Measurements from ENCODE around the gene CALML6. TPM values are rescaled to one million over a fixed set of nuclear protein-coding genes. Genes with fewer than 3 reads are reported as not detected.

CALML6 gene
- polyA plus RNA-seq, 3 donors, result 0.24 TPM; not detected in 2

DNA sequence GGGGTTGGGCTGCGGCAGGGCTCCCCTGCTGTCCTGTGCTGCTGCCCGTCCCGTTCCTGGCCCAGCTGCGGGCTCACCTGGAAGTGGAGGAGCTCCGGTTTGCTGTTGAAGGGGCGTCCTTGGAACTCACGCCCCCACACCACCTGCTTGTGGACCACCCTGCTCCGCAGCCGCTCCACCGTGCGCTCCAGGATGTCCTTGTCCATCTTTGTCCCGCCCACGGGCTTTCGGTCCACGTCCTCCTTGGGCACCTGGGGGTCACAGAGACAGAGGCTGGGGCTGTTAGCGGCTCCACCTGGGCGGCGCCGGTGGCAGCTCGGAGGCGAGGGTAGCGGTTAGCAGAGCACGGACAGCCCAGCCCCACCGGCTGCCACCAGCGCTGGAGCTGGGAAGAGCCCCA lies 49.8 kb downstream of the CALML6 start:
- 78% methylated on average over 23 of the region's 25 CpGs for WGBS (ENCODE audit: insufficient coverage)
- Mint-ChIP-seq H3K36me3 (no peaks in the 10 kb centered on the region), H3K27me3 (ENCODE audit: low read depth in 3 of 3) (peaks cover 14 to 36% (median 23%) of the 10 kb centered on the region in 3 donors), H3K4me1 (no peaks in the 10 kb centered on the region), H3K4me3 (no peak overlapping the region), H3K9me3 (peaks cover 0 to 7% (median 0%) of the 10 kb centered on the region in 7 donors), H3K27ac (no peak overlapping the region)
- Histone ChIP-seq H3K27ac (ENCODE audit: low read depth in 1 of 2, low read length in 2 of 2) (no peak overlapping the region), H3K4me3 (replicated peaks in 1 of 3; ENCODE audit: low read depth in 2 of 3, low read length in 3 of 3) (no peak overlapping the region), H2AFZ (ENCODE audit: insufficient read depth, low read depth, low read length, poor library complexity, severe bottlenecking) (no peak overlapping the region), H4K20me1 (ENCODE audit: insufficient read depth, low read length) (no peaks in the 10 kb centered on the region), H3K79me2 (ENCODE audit: insufficient read depth, low read length) (no peaks in the 10 kb centered on the region), H3K27me3 (ENCODE audit: control insufficient read depth in 2 of 2, insufficient read depth in 2 of 2, low read length in 2 of 2) (peaks cover 0 to 5% of the 10 kb centered on the region in 2 donors), H3K4me2 (replicated peaks; ENCODE audit: extremely low read depth, low read length, poor library complexity, severe bottlenecking) (no peak overlapping the region), H3K9me3 (replicated peaks in 1 of 2; ENCODE audit: control insufficient read depth in 1 of 2, insufficient read depth in 1 of 2, low read length in 2 of 2) (no peaks in the 10 kb centered on the region), H3K4me1 (ENCODE audit: control insufficient read depth in 1 of 2, insufficient read depth in 2 of 2, low read length in 2 of 2) (peaks cover 3 to 5% of the 10 kb centered on the region in 2 donors), H3K9ac (ENCODE audit: insufficient read depth, low read length, poor library complexity, severe bottlenecking) (no peak overlapping the region), H3K36me3 (replicated peaks in 1 of 2; ENCODE audit: control insufficient read depth in 1 of 2, insufficient read depth in 2 of 2, low read length in 2 of 2) (no peaks in the 10 kb centered on the region)
- TF ChIP-seq, protein P1, sequence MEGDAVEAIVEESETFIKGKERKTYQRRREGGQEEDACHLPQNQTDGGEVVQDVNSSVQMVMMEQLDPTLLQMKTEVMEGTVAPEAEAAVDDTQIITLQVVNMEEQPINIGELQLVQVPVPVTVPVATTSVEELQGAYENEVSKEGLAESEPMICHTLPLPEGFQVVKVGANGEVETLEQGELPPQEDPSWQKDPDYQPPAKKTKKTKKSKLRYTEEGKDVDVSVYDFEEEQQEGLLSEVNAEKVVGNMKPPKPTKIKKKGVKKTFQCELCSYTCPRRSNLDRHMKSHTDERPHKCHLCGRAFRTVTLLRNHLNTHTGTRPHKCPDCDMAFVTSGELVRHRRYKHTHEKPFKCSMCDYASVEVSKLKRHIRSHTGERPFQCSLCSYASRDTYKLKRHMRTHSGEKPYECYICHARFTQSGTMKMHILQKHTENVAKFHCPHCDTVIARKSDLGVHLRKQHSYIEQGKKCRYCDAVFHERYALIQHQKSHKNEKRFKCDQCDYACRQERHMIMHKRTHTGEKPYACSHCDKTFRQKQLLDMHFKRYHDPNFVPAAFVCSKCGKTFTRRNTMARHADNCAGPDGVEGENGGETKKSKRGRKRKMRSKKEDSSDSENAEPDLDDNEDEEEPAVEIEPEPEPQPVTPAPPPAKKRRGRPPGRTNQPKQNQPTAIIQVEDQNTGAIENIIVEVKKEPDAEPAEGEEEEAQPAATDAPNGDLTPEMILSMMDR (IDR thresholded peaks at IDR 0.05), result no peak
- intact Hi-C loops (cut with micrococcal nuclease), result loop anchor here (5.0 kb wide), 2 partner anchors 77 to 82 kb away; no protein-coding TSS in a partner anchor
- no peak for DNase-seq

DNA sequence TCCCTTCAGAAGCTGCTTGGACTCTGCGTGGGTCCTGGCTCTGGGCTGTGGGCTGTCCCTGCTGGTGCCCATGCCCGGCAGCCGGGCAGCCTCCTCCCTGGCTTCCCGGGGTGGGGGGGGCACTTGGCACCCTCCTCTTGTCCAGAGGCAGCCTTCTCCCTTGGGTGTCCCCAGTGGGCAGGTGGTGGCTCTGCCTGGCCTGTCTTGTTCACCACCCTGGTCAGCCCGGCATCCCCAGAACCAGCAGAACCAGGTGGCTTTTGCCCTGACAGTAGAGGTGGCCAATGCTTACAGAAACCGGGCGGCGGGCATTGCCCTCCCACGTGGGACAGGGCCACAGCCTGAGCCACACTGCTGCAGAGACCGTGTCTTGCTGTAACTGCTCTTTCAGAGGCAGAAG lies 50.5 kb downstream of the CALML6 start:
- DNase-seq, result no peak
- Mint-ChIP-seq H3K27me3 (ENCODE audit: low read depth in 3 of 3) (peaks cover 14 to 29% (median 22%) of the 10 kb centered on the region in 3 donors), H3K4me1 (no peaks in the 10 kb centered on the region), H3K27ac (no peak overlapping the region), H3K36me3 (no peaks in the 10 kb centered on the region), H3K9me3 (peaks cover 0 to 7% (median 0%) of the 10 kb centered on the region in 7 donors), H3K4me3 (no peak overlapping the region)
- peaks cover 0 to 2% of the 10 kb centered on the region in 2 donors for H3K4me1 ChIP-seq (ENCODE audit: control insufficient read depth in 1 of 2, insufficient read depth in 2 of 2, low read length in 2 of 2)
- no peaks in the 10 kb centered on the region for H4K20me1 ChIP-seq (ENCODE audit: insufficient read depth, low read length)
- H3K36me3 ChIP-seq (replicated peaks in 1 of 2; ENCODE audit: control insufficient read depth in 1 of 2, insufficient read depth in 2 of 2, low read length in 2 of 2), result no peaks in the 10 kb centered on the region
- H3K9ac ChIP-seq (ENCODE audit: insufficient read depth, low read length, poor library complexity, severe bottlenecking), result no peak overlapping the region
- no peak overlapping the region for H3K4me3 ChIP-seq (replicated peaks in 1 of 3; ENCODE audit: low read depth in 2 of 3, low read length in 3 of 3)
- peaks cover 0 to 2% of the 10 kb centered on the region in 2 donors for H3K9me3 ChIP-seq (replicated peaks in 1 of 2; ENCODE audit: control insufficient read depth in 1 of 2, insufficient read depth in 1 of 2, low read length in 2 of 2)
- H3K27ac ChIP-seq (ENCODE audit: low read depth in 1 of 2, low read length in 2 of 2), result no peak overlapping the region
- no peaks in the 10 kb centered on the region for H3K79me2 ChIP-seq (ENCODE audit: insufficient read depth, low read length)
- H2AFZ ChIP-seq (ENCODE audit: insufficient read depth, low read depth, low read length, poor library complexity, severe bottlenecking), result no peak overlapping the region
- no peak overlapping the region for H3K4me2 ChIP-seq (replicated peaks; ENCODE audit: extremely low read depth, low read length, poor library complexity, severe bottlenecking)
- intact Hi-C loops (cut with micrococcal nuclease), result no loop called here
- TF ChIP-seq, protein P1 (IDR thresholded peaks at IDR 0.05), result no peak
- peaks cover 0 to 3% of the 10 kb centered on the region in 2 donors for H3K27me3 ChIP-seq (ENCODE audit: control insufficient read depth in 2 of 2, insufficient read depth in 2 of 2, low read length in 2 of 2)
- 87% methylated on average over 10 of the region's 10 CpGs for WGBS (ENCODE audit: insufficient coverage)

Data from CD14-positive monocyte (primary cell).